GM10248 (cell line): ENCODE measurements around the gene OR6B2.
A peak's percentile ranks its signal among the peaks of the same experiment; 100 is the strongest.

Source experiments
- CTCF ChIA-PET: fragments of 300-600 bp; sonication (Branson Sonifier 250); formaldehyde crosslinking; extraction: SDS; loops from one replicate; lab custom pipeline; 2021; ENCODE audit warnings: antibody characterized with exemption; lab: Yijun Ruan, JAX
- POLR2A ChIA-PET: fragments of 350-650 bp; sonication (Branson Sonifier 250); formaldehyde crosslinking; extraction: SDS; loops from one replicate; lab custom pipeline; 2020; ENCODE audit warnings: antibody characterized with exemption; lab: Yijun Ruan, JAX
- DNase-seq: peaks from one replicate; pipeline ENCODE4 v3.0.0; 2012; ENCODE audit errors: extremely low spot score
- CTCF ChIP-seq: IDR thresholded peaks from 2 replicates; pipeline ENCODE4 v1.5.1; 2012; ENCODE audit warnings: mild to moderate bottlenecking, low read depth; ENCODE audit errors: extremely low read depth, missing control alignments, control extremely low read depth

The OR6B2 gene

GRCh38 chr2:240068193-240068592 is 38.0 kb upstream of the OR6B2 start:
- no peak for TF ChIP-seq CTCF
- ChIA-PET POLR2A (no interaction called here), CTCF (no interaction called here)
- no peak for DNase-seq

DNA sequence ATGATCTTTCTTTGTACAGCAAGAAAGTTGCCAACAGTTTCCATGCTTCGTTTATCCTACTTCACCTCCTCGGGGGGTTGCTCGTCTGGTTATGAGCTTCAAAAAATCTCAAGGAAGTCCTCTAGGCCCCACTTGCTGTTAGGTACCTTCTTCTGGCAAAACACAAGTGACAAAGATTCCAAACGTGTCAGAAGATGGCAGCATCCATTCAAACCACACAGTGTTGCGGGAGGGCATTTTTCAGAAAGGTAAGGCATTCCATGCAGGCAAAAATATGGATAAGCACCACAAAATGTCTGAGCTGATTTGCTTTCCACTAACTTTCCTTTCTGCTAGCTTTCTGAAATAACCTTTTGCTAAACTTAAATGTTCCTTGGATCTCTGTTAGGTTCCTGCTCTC is 36.3 kb upstream of the OR6B2 start:
- TF ChIP-seq CTCF, result no peak
- DNase-seq, result no peak
- CTCF ChIA-PET, result interaction anchor here (2.0 kb wide), 1 partner anchor 77 kb away, joined by 12 read pairs; no protein-coding TSS in a partner anchor
- POLR2A ChIA-PET, result no interaction called here

GRCh38 chr2:240064898-240065297 is 34.7 kb upstream of the OR6B2 start:
- no peak for DNase-seq
- POLR2A ChIA-PET, result no interaction called here
- no peak for TF ChIP-seq CTCF
- CTCF ChIA-PET, result no interaction called here

- DNase-seq, result peak; percentile 46
- peak; percentile 47 for TF ChIP-seq CTCF
- ChIA-PET POLR2A (no interaction called here), CTCF (interaction anchor here (0.7 to 4.8 kb wide), 14 partner anchors 9 to 485 kb away, joined by 3 to 112 read pairs (median 4); no protein-coding TSS in a partner anchor)
Observed at GRCh38 chr2:240060977-240061591, 30.9 kb upstream of the OR6B2 start.

DNA sequence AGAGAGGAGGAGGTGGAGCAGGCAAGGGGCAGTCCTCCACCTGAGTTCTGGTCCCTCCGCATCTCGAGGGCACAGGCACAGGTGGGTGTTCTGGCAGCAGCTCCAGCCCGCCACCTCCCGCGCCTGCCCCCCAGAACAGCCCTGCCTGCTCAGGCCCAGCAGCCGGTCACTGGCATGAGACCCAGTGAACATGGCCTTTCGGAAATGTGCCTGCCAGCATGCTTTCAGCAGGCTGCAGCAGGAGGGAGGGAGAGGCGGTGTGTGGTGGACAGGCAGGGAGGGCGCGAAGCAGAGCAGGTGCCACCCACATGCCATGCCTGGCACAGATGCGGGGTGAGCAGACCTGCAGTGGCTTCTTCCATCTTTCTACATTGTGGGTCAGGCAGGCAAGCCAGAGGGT is 26.4 kb upstream of the OR6B2 start:
- no peak for DNase-seq
- CTCF ChIA-PET, result no interaction called here

GRCh38 chr2:240055177-240055917 is 25.1 kb upstream of the OR6B2 start:
- TF ChIP-seq CTCF, result no peak
- DNase-seq, result no peak
- ChIA-PET CTCF (interaction anchor here (0.8 kb wide), 1 partner anchor 88 kb away, joined by 5 read pairs; no protein-coding TSS in a partner anchor), POLR2A (no interaction called here)

More for the DNA sequence above, 26.4 kb upstream of the OR6B2 start:
- no peak for TF ChIP-seq CTCF
- POLR2A ChIA-PET, result no interaction called here
